ENCODE measurements around the gene VWF. TPM values are rescaled to one million over a fixed set of nuclear protein-coding genes. Genes with fewer than 3 reads are reported as not detected.

Gene VWF
- total RNA-seq, 1 donor from 2014 or later = 733 TPM

GRCh38 chr12:6078398-6079096 is 45.9 kb downstream of the VWF start:
- DNase-seq (ENCODE audit: low spot score) = no peak

- no peak for DNase-seq (ENCODE audit: low spot score)
These were observed 46.8 kb downstream of the VWF start for GRCh38 chr12:6077692-6078083.

- no peak for DNase-seq (ENCODE audit: low spot score)
These were observed 47.4 kb downstream of the VWF start for GRCh38 chr12:6076776-6077691.

GRCh38 chr12:6076346-6076745 is 48.1 kb downstream of the VWF start:
- no peak for DNase-seq (ENCODE audit: low spot score)

GRCh38 chr12:6074979-6075585 is 49.4 kb downstream of the VWF start:
- DNase-seq (ENCODE audit: low spot score) = no peak

- no peak for DNase-seq (ENCODE audit: low spot score)
These were observed 50.0 kb downstream of the VWF start for GRCh38 chr12:6074427-6074826.

GRCh38 chr12:6073426-6073825 is 51.0 kb downstream of the VWF start:
- no peak for DNase-seq (ENCODE audit: low spot score)

GRCh38 chr12:6072302-6072752 is 52.1 kb downstream of the VWF start:
- no peak for DNase-seq (ENCODE audit: low spot score)

GRCh38 chr12:6071589-6071988 is 52.9 kb downstream of the VWF start:
- DNase-seq (ENCODE audit: low spot score) = no peak

GRCh38 chr12:6070472-6071257 is 53.8 kb downstream of the VWF start:
- DNase-seq (ENCODE audit: low spot score) = no peak

- DNase-seq (ENCODE audit: low spot score) = no peak
These were observed 54.9 kb downstream of the VWF start for GRCh38 chr12:6069437-6070093.

- DNase-seq (ENCODE audit: low spot score) = no peak
These were observed 56.2 kb downstream of the VWF start for GRCh38 chr12:6068227-6068626.

GRCh38 chr12:6067152-6067916 is 57.1 kb downstream of the VWF start:
- DNase-seq (ENCODE audit: low spot score) = no peak

GRCh38 chr12:6066651-6067050 is 57.8 kb downstream of the VWF start:
- DNase-seq (ENCODE audit: low spot score) = no peak

- DNase-seq (ENCODE audit: low spot score) = no peak
These were observed 58.6 kb downstream of the VWF start for GRCh38 chr12:6065863-6066199.

- DNase-seq (ENCODE audit: low spot score) = no peak
These were observed 59.2 kb downstream of the VWF start for GRCh38 chr12:6065131-6065862.

- no peak for DNase-seq (ENCODE audit: low spot score)
These were observed 61.4 kb downstream of the VWF start for GRCh38 chr12:6062757-6063735.

GRCh38 chr12:6062395-6062756 is 62.1 kb downstream of the VWF start:
- no peak for DNase-seq (ENCODE audit: low spot score)
